WTC11 (cell line): ENCODE data around the gene ARL8A.

Experiments
- CBFB ChIP-seq: sonication (generic); formaldehyde crosslinking; IDR thresholded peaks from 2 replicates; pipeline ENCODE4 v1.8.1; 2022; ENCODE audit warnings: mild to moderate bottlenecking, low read depth, missing genetic modification reagents
- CREB1 ChIP-seq: sonication (generic); formaldehyde crosslinking; IDR thresholded peaks from 2 replicates; pipeline ENCODE4 v1.8.0; 2023; ENCODE audit warnings: mild to moderate bottlenecking, missing genetic modification reagents
- JUN ChIP-seq: sonication (generic); formaldehyde crosslinking; IDR thresholded peaks from 2 replicates; pipeline ENCODE4 v1.8.0; 2023; ENCODE audit warnings: mild to moderate bottlenecking, missing genetic modification reagents
- SP1 ChIP-seq: sonication (generic); formaldehyde crosslinking; conservative IDR thresholded peaks from 2 replicates; pipeline ENCODE4 v1.8.1; 2022; ENCODE audit warnings: missing genetic modification reagents
- ZNF121 ChIP-seq: sonication (generic); formaldehyde crosslinking; IDR thresholded peaks from 2 replicates; pipeline ENCODE4 v1.8.0; 2023; ENCODE audit warnings: missing genetic modification reagents
- TF ChIP-seq, protein P1 (sequence below): fragments of 250-450 bp; sonication (Bioruptor Pico); IDR thresholded peaks from 2 replicates; pipeline ENCODE4 v1.9.0; 2021; ENCODE audit warnings: moderate library complexity, mild to moderate bottlenecking, inconsistent platforms, borderline replicate concordance
- TF ChIP-seq, protein P2 (sequence below): fragments of 200-600 bp; IDR thresholded peaks from 2 replicates; pipeline ENCODE4 v1.8.0; 2022; ENCODE audit warnings: antibody characterized with exemption
- TF ChIP-seq, protein P3 (sequence below): sonication (generic); formaldehyde crosslinking; IDR thresholded peaks from 2 replicates; pipeline ENCODE4 v1.8.1; 2023; ENCODE audit warnings: mild to moderate bottlenecking, moderate library complexity, missing genetic modification reagents
- TF ChIP-seq, protein P4 (sequence below): sonication (generic); formaldehyde crosslinking; IDR thresholded peaks from 2 replicates; pipeline ENCODE4 v1.8.0; 2022; ENCODE audit warnings: mild to moderate bottlenecking, missing genetic modification reagents
- TF ChIP-seq, protein P5 (sequence below): sonication (generic); formaldehyde crosslinking; IDR thresholded peaks from 2 replicates; pipeline ENCODE4 v1.8.1; 2022; ENCODE audit warnings: mild to moderate bottlenecking, missing genetic modification reagents, moderate library complexity, borderline replicate concordance

DNA sequence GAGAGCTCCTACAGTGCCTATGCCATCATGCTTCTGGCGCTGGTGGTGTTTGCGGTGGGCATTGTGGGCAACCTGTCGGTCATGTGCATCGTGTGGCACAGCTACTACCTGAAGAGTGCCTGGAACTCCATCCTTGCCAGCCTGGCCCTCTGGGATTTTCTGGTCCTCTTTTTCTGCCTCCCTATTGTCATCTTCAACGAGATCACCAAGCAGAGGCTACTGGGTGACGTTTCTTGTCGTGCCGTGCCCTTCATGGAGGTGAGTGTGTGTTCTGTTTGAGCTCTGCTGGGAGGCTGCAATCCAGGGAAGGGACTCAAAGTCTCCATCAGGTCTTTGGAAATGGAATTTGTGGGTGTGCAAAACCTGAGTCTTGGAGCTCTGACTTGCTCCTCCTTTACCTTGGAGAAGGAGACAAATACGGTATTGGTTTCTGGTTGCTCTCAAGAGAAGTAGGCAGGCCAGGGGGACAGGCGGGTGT lies 21.2 kb downstream of the ARL8A start:
- TF ChIP-seq, protein P1, sequence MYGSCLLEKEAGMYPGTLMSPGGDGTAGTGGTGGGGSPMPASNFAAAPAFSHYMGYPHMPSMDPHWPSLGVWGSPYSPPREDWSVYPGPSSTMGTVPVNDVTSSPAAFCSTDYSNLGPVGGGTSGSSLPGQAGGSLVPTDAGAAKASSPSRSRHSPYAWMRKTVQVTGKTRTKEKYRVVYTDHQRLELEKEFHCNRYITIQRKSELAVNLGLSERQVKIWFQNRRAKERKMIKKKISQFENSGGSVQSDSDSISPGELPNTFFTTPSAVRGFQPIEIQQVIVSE (CRISPR knock-in tag) = no peak
- TF ChIP-seq, protein P2, sequence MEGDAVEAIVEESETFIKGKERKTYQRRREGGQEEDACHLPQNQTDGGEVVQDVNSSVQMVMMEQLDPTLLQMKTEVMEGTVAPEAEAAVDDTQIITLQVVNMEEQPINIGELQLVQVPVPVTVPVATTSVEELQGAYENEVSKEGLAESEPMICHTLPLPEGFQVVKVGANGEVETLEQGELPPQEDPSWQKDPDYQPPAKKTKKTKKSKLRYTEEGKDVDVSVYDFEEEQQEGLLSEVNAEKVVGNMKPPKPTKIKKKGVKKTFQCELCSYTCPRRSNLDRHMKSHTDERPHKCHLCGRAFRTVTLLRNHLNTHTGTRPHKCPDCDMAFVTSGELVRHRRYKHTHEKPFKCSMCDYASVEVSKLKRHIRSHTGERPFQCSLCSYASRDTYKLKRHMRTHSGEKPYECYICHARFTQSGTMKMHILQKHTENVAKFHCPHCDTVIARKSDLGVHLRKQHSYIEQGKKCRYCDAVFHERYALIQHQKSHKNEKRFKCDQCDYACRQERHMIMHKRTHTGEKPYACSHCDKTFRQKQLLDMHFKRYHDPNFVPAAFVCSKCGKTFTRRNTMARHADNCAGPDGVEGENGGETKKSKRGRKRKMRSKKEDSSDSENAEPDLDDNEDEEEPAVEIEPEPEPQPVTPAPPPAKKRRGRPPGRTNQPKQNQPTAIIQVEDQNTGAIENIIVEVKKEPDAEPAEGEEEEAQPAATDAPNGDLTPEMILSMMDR = no peak
- TF ChIP-seq, protein P3, sequence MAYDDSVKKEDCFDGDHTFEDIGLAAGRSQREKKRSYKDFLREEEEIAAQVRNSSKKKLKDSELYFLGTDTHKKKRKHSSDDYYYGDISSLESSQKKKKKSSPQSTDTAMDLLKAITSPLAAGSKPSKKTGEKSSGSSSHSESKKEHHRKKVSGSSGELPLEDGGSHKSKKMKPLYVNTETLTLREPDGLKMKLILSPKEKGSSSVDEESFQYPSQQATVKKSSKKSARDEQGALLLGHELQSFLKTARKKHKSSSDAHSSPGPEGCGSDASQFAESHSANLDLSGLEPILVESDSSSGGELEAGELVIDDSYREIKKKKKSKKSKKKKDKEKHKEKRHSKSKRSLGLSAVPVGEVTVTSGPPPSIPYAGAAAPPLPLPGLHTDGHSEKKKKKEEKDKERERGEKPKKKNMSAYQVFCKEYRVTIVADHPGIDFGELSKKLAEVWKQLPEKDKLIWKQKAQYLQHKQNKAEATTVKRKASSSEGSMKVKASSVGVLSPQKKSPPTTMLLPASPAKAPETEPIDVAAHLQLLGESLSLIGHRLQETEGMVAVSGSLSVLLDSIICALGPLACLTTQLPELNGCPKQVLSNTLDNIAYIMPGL (CRISPR knock-in tag) = no peak
- TF ChIP-seq, protein P4, sequence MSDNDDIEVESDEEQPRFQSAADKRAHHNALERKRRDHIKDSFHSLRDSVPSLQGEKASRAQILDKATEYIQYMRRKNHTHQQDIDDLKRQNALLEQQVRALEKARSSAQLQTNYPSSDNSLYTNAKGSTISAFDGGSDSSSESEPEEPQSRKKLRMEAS (CRISPR knock-in tag) = no peak
- TF ChIP-seq, protein P5, sequence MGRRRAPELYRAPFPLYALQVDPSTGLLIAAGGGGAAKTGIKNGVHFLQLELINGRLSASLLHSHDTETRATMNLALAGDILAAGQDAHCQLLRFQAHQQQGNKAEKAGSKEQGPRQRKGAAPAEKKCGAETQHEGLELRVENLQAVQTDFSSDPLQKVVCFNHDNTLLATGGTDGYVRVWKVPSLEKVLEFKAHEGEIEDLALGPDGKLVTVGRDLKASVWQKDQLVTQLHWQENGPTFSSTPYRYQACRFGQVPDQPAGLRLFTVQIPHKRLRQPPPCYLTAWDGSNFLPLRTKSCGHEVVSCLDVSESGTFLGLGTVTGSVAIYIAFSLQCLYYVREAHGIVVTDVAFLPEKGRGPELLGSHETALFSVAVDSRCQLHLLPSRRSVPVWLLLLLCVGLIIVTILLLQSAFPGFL = no peak
- no peak for TF ChIP-seq CREB1 (CRISPR knock-in tag)
- no peak for TF ChIP-seq CBFB (CRISPR knock-in tag)
- no peak for TF ChIP-seq ZNF121 (CRISPR knock-in tag)
- TF ChIP-seq JUN (CRISPR knock-in tag) = no peak
- TF ChIP-seq SP1 = no peak
